ENCODE results near the gene ELF4.

GRCh38 chrX:130020661-130021324 lies 89.5 kb downstream of the ELF4 start:
- TF ChIP-seq POLR2A (IDR thresholded peaks at IDR 0.05; ENCODE audit: low read length) (no peak), GATA1 (IDR thresholded peaks at IDR 0.05; ENCODE audit: low read depth, low read length) (no peak)
